HepG2 (cell line): Measurements from ENCODE around the gene FLAD1. TPM values are rescaled to one million over a fixed set of nuclear protein-coding genes. Genes with fewer than 3 reads are reported as not detected.

Experiments used
- ARNT2 ChIP-seq: sonication (generic); formaldehyde crosslinking; IDR thresholded peaks from 2 replicates; pipeline ENCODE4 v1.8.0; 2022; ENCODE audit warnings: mild to moderate bottlenecking, low read depth, missing genetic modification reagents, moderate library complexity
- CHCHD3 ChIP-seq: sonication (generic); formaldehyde crosslinking; IDR thresholded peaks from 2 replicates; pipeline ENCODE4 v1.8.0; 2022; ENCODE audit warnings: mild to moderate bottlenecking, missing genetic modification reagents, moderate library complexity
- DMAP1 ChIP-seq: IDR thresholded peaks from 2 replicates; pipeline ENCODE4 v1.6.1; 2016
- ERF ChIP-seq: IDR thresholded peaks from 2 replicates; pipeline ENCODE4 v1.6.1; 2018; ENCODE audit warnings: missing biosample characterization, missing genetic modification reagents
- HMG20A ChIP-seq: IDR thresholded peaks from 2 replicates; pipeline ENCODE4 v1.6.1; 2016; ENCODE audit warnings: borderline replicate concordance
- RCOR2 ChIP-seq: IDR thresholded peaks from 2 replicates; pipeline ENCODE4 v1.6.1; 2016; ENCODE audit warnings: missing biosample characterization, missing genetic modification reagents
- SAP130 ChIP-seq: IDR thresholded peaks from 2 replicates; pipeline ENCODE4 v1.6.1; 2016; ENCODE audit warnings: low read depth
- TAF1 ChIP-seq: sonication (generic); formaldehyde crosslinking; IDR thresholded peaks from 2 replicates; pipeline ENCODE4 v1.4.0; 2020; ENCODE audit warnings: missing genetic modification reagents
- U2AF2 ChIP-seq: fragments of 200-400 bp; formaldehyde crosslinking; IDR thresholded peaks from 2 replicates; pipeline ENCODE4 v1.6.1; 2017; ENCODE audit warnings: low read depth, mild to moderate bottlenecking, low read length
- ZKSCAN8 ChIP-seq: IDR thresholded peaks from 2 replicates; pipeline ENCODE4 v1.6.1; 2016; ENCODE audit warnings: borderline replicate concordance, missing genetic modification reagents, missing compliant biosample characterization
- ZNF484 ChIP-seq: sonication (generic); formaldehyde crosslinking; IDR thresholded peaks from 2 replicates; pipeline ENCODE4 v1.5.1; 2020; ENCODE audit warnings: mild to moderate bottlenecking, low read depth, missing genetic modification reagents, borderline replicate concordance
- ZNF670 ChIP-seq: sonication (generic); formaldehyde crosslinking; IDR thresholded peaks from 2 replicates; pipeline ENCODE4 v1.8.0; 2022; ENCODE audit warnings: mild to moderate bottlenecking, missing genetic modification reagents, borderline replicate concordance
- ZNF710 ChIP-seq: sonication (generic); formaldehyde crosslinking; IDR thresholded peaks from 2 replicates; pipeline ENCODE4 v1.5.0; 2020; ENCODE audit warnings: mild to moderate bottlenecking, missing genetic modification reagents, borderline replicate concordance
- ZNF720 ChIP-seq: sonication (generic); formaldehyde crosslinking; IDR thresholded peaks from 2 replicates; pipeline ENCODE4 v1.4.0; 2020; ENCODE audit warnings: missing genetic modification reagents
- ZNF740 ChIP-seq: sonication (generic); formaldehyde crosslinking; IDR thresholded peaks from 2 replicates; pipeline ENCODE4 v1.4.0; 2020; ENCODE audit warnings: missing genetic modification reagents
- ZNF768 ChIP-seq: sonication (generic); formaldehyde crosslinking; IDR thresholded peaks from 2 replicates; pipeline ENCODE4 v1.4.0; 2020; ENCODE audit warnings: missing genetic modification reagents
- ZSCAN12 ChIP-seq: sonication (generic); formaldehyde crosslinking; IDR thresholded peaks from 2 replicates; pipeline ENCODE4 v1.9.0; 2021; ENCODE audit warnings: mild to moderate bottlenecking, missing genetic modification reagents
- polyA plus RNA-seq, 8 experiments: library from polyadenylated mRNA; depleted of rRNA in 3 of 8; stranded (reverse) in 7 of 8; unstranded in 1 of 8; fragments of >200 nt; fragmentation: Illumina TruSeq in 4 of 8; extraction: Trizol in 4 of 8; gene quantifications; 2 replicates each; pipeline versions ENCODE4 v1.2.1 to v1.2.3, GENCODE V29; 2011 to 2016; ENCODE audit warnings: low read depth in 4 of 8, missing spikeins in 1 of 8, mixed read lengths in 1 of 8; ENCODE audit not compliant: insufficient read depth in 1 of 8
- total RNA-seq, 5 experiments: library from RNA; depleted of rRNA; stranded (reverse); fragments of >200 nt; fragmentation: Illumina TruSeq; extraction: Trizol; gene quantifications; 2 replicates each; pipeline ENCODE4 v1.2.3, GENCODE V29; 2016; ENCODE audit warnings: low read depth in 1 of 5
- TF ChIP-seq, protein P1 (sequence below): sonication (generic); formaldehyde crosslinking; IDR thresholded peaks from 2 replicates; pipeline ENCODE4 v1.4.0; 2020; ENCODE audit warnings: missing genetic modification reagents, borderline replicate concordance
- TF ChIP-seq, protein P2 (sequence below): sonication (generic); formaldehyde crosslinking; IDR thresholded peaks from 2 replicates; pipeline ENCODE4 v1.8.0; 2022; ENCODE audit warnings: low read depth, missing genetic modification reagents
- TF ChIP-seq, protein P3 (sequence below): sonication (generic); formaldehyde crosslinking; IDR thresholded peaks from 2 replicates; pipeline ENCODE4 v1.5.0; 2020; ENCODE audit warnings: missing genetic modification reagents
- TF ChIP-seq, protein P4 (sequence below): sonication (generic); formaldehyde crosslinking; IDR thresholded peaks from 2 replicates; pipeline ENCODE4 v1.5.0; 2020; ENCODE audit warnings: mild to moderate bottlenecking, missing genetic modification reagents

The FLAD1 gene
- total and polyA plus RNA-seq, 2 of the 13 experiments (the other 11 are each of a cell fraction or from before 2014, with no cell fraction given), result 25.9 to 32.8 TPM

GRCh38 chr1:154970631-154971340 is 12.4 kb upstream of the FLAD1 start, which contains the start of gene SHC1 (continued):
- TF ChIP-seq ZNF740 (CRISPR knock-in tag) (no peak), SAP130 (peak; percentile 72), ERF (peak; percentile 73), ZNF484 (CRISPR knock-in tag) (no peak), DMAP1 (CRISPR knock-in tag) (no peak), TAF1 (peak; percentile 66; the same call in 1 of the 2 replicates), HMG20A (CRISPR knock-in tag) (no peak), ZSCAN12 (CRISPR knock-in tag) (no peak), ZNF768 (CRISPR knock-in tag) (no peak), CHCHD3 (no peak), RCOR2 (CRISPR knock-in tag) (no peak), ZNF720 (CRISPR knock-in tag) (no peak), ZNF710 (CRISPR knock-in tag) (0 out of 2 replicates have a peak, but pooled peaks have one; percentile 26), ZNF670 (CRISPR knock-in tag) (no peak), ARNT2 (CRISPR knock-in tag) (no peak), U2AF2 (no peak), ZKSCAN8 (CRISPR knock-in tag) (no peak)
- TF ChIP-seq, protein P1, sequence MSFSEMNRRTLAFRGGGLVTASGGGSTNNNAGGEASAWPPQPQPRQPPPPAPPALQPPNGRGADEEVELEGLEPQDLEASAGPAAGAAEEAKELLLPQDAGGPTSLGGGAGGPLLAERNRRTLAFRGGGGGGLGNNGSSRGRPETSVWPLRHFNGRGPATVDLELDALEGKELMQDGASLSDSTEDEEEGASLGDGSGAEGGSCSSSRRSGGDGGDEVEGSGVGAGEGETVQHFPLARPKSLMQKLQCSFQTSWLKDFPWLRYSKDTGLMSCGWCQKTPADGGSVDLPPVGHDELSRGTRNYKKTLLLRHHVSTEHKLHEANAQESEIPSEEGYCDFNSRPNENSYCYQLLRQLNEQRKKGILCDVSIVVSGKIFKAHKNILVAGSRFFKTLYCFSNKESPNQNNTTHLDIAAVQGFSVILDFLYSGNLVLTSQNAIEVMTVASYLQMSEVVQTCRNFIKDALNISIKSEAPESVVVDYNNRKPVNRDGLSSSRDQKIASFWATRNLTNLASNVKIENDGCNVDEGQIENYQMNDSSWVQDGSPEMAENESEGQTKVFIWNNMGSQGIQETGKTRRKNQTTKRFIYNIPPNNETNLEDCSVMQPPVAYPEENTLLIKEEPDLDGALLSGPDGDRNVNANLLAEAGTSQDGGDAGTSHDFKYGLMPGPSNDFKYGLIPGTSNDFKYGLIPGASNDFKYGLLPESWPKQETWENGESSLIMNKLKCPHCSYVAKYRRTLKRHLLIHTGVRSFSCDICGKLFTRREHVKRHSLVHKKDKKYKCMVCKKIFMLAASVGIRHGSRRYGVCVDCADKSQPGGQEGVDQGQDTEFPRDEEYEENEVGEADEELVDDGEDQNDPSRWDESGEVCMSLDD, result no peak
- TF ChIP-seq, protein P2, sequence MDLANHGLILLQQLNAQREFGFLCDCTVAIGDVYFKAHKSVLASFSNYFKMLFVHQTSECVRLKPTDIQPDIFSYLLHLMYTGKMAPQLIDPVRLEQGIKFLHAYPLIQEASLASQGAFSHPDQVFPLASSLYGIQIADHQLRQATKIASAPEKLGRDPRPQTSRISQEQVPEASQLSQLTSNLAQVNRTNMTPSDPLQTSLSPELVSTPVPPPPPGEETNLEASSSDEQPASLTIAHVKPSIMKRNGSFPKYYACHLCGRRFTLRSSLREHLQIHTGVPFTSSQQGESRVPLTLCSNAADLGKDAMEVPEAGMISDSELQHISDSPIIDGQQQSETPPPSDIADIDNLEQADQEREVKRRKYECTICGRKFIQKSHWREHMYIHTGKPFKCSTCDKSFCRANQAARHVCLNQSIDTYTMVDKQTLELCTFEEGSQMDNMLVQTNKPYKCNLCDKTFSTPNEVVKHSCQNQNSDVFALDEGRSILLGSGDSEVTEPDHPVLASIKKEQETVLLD (CRISPR knock-in tag), result no peak
- TF ChIP-seq, protein P3, sequence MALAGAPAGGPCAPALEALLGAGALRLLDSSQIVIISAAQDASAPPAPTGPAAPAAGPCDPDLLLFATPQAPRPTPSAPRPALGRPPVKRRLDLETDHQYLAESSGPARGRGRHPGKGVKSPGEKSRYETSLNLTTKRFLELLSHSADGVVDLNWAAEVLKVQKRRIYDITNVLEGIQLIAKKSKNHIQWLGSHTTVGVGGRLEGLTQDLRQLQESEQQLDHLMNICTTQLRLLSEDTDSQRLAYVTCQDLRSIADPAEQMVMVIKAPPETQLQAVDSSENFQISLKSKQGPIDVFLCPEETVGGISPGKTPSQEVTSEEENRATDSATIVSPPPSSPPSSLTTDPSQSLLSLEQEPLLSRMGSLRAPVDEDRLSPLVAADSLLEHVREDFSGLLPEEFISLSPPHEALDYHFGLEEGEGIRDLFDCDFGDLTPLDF (CRISPR knock-in tag), result no peak
- TF ChIP-seq, protein P4, sequence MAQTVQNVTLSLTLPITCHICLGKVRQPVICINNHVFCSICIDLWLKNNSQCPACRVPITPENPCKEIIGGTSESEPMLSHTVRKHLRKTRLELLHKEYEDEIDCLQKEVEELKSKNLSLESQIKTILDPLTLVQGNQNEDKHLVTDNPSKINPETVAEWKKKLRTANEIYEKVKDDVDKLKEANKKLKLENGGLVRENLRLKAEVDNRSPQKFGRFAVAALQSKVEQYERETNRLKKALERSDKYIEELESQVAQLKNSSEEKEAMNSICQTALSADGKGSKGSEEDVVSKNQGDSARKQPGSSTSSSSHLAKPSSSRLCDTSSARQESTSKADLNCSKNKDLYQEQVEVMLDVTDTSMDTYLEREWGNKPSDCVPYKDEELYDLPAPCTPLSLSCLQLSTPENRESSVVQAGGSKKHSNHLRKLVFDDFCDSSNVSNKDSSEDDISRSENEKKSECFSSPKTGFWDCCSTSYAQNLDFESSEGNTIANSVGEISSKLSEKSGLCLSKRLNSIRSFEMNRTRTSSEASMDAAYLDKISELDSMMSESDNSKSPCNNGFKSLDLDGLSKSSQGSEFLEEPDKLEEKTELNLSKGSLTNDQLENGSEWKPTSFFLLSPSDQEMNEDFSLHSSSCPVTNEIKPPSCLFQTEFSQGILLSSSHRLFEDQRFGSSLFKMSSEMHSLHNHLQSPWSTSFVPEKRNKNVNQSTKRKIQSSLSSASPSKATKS (CRISPR knock-in tag), result no peak
